ENCODE measurements around the gene DNAJC19. TPM values are rescaled to one million over a fixed set of nuclear protein-coding genes. Genes with fewer than 3 reads are reported as not detected.
"Not testable (repeated sequence)": the region's sequence is repeated elsewhere in the genome, so short reads cannot be mapped to it uniquely, and the experiment has no call there.

The DNAJC19 gene
- total RNA-seq, 1 experiment from 2014 or later = 82.0 TPM

- Histone ChIP-seq H2BK20ac (ENCODE audit: low read depth, low read length, poor library complexity, severe bottlenecking) (no peak overlapping the region), H3K9ac (ENCODE audit: extremely low read depth, insufficient read length, low read length) (no peak overlapping the region), H3K23ac (ENCODE audit: insufficient read length, low read depth, low read length) (peak overlapping the region; percentile 40), H3K79me1 (ENCODE audit: insufficient read depth, low read depth, low read length, poor library complexity, severe bottlenecking) (no peaks in the 10 kb centered on the region), H3K23me2 (ENCODE audit: insufficient read length, low read depth, low read length, poor library complexity, severe bottlenecking) (no peaks in the 10 kb centered on the region), H2BK5ac (ENCODE audit: insufficient read length, low read length) (no peak overlapping the region), H3K14ac (ENCODE audit: insufficient read depth, low read length) (no peak overlapping the region), H3K4me1 (ENCODE audit: insufficient read depth, low read length) (no peaks in the 10 kb centered on the region), H2BK15ac (ENCODE audit: low read depth, low read length) (no peak overlapping the region), H3K9me3 (ENCODE audit: control insufficient read depth, low read depth, low read length) (no peaks in the 10 kb centered on the region), H3K56ac (ENCODE audit: insufficient read length, low read depth, low read length) (no peak overlapping the region), H3K4ac (ENCODE audit: low read depth, low read length) (no peak overlapping the region), H3T11ph (ENCODE audit: low read length) (no peak overlapping the region), H4K8ac (replicated peaks; ENCODE audit: insufficient read length, low read depth, low read length) (no peak overlapping the region), H4K91ac (ENCODE audit: insufficient read length, low read depth, low read length) (no peak overlapping the region), H3K4me2 (ENCODE audit: insufficient read depth, insufficient read length, low read length) (no peak overlapping the region), H3K18ac (ENCODE audit: insufficient read length, low read depth, low read length) (no peak overlapping the region), H4K20me1 (ENCODE audit: control insufficient read depth, insufficient read depth, insufficient read length) (no peaks in the 10 kb centered on the region), H2AFZ (ENCODE audit: low read length) (no peak overlapping the region), H3K79me2 (ENCODE audit: insufficient read depth, low read length) (no peaks in the 10 kb centered on the region), H2AK5ac (ENCODE audit: insufficient read length, low read length) (no peak overlapping the region), H2BK120ac (ENCODE audit: low read depth, low read length, poor library complexity, severe bottlenecking) (no peak overlapping the region), H4K5ac (ENCODE audit: insufficient read length, low read depth, low read length) (no peak overlapping the region), H3K27ac (ENCODE audit: insufficient read length, low read depth, low read length) (no peak overlapping the region), H2BK12ac (ENCODE audit: insufficient read length, low read depth, low read length) (no peak overlapping the region), H3K27me3 (ENCODE audit: insufficient read depth, low read length) (no peaks in the 10 kb centered on the region)
- no peak for DNase-seq
- TF ChIP-seq, protein P1, sequence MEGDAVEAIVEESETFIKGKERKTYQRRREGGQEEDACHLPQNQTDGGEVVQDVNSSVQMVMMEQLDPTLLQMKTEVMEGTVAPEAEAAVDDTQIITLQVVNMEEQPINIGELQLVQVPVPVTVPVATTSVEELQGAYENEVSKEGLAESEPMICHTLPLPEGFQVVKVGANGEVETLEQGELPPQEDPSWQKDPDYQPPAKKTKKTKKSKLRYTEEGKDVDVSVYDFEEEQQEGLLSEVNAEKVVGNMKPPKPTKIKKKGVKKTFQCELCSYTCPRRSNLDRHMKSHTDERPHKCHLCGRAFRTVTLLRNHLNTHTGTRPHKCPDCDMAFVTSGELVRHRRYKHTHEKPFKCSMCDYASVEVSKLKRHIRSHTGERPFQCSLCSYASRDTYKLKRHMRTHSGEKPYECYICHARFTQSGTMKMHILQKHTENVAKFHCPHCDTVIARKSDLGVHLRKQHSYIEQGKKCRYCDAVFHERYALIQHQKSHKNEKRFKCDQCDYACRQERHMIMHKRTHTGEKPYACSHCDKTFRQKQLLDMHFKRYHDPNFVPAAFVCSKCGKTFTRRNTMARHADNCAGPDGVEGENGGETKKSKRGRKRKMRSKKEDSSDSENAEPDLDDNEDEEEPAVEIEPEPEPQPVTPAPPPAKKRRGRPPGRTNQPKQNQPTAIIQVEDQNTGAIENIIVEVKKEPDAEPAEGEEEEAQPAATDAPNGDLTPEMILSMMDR (conservative IDR thresholded peaks at IDR 0.05) = no peak
- no CpG with 5 or more reads among the region's 2 CpGs for WGBS (ENCODE audit: extremely low coverage, insufficient read length, low lambda C conversion rate)
- Mint-ChIP-seq H3K27ac (no peak overlapping the region; a peak in 1 of 7 replicates), H3K9me3 (no peaks in the 10 kb centered on the region), H3K4me3 (peak overlapping the region in 1 of 2 experiments; percentile 21; a peak in 1 of 5 replicates), H3K27me3 (ENCODE audit: low read depth) (no peaks in the 10 kb centered on the region), H3K4me1 (peaks cover 3 to 6% of the 10 kb centered on the region in 2 experiments), H3K36me3 (ENCODE audit: insufficient read depth in 1 of 3, low read depth in 3 of 3) (peaks cover 6 to 34% (median 28%) of the 10 kb centered on the region in 3 experiments; a peak in 6 of 7 replicates)
These were observed 2.2 kb downstream of the DNAJC19 start for GRCh38 chr3:180987344-180987743.

DNA sequence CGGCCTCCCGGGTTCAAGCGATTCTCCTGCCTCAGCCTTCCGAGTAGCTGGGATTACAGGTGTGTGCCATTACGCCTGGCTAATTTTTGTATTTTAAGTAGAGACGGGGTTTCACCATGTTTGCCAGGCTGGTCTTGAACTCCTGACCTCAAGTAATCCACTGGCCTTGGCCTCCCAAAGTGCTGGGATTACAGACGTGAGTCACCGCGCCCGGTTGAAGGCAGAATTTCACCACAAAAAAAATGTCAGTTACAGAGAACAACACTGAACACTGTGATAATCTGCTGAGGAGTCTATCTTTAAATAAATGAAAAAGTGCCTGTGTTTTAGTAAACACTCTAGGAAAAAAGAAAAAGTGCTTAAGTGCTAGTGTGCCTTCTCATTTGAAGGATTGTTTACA, 3.2 kb downstream of the DNAJC19 start:
- H2BK120ac ChIP-seq (ENCODE audit: low read depth, low read length, poor library complexity, severe bottlenecking); H3K79me1 ChIP-seq (ENCODE audit: insufficient read depth, low read depth, low read length, poor library complexity, severe bottlenecking); H3K4me3 Mint-ChIP-seq; H3K79me2 ChIP-seq (ENCODE audit: insufficient read depth, low read length); H3K56ac ChIP-seq (ENCODE audit: insufficient read length, low read depth, low read length); H2BK5ac ChIP-seq (ENCODE audit: insufficient read length, low read length); H4K91ac ChIP-seq (ENCODE audit: insufficient read length, low read depth, low read length); H4K8ac ChIP-seq (replicated peaks; ENCODE audit: insufficient read length, low read depth, low read length); H2BK20ac ChIP-seq (ENCODE audit: low read depth, low read length, poor library complexity, severe bottlenecking); H2BK12ac ChIP-seq (ENCODE audit: insufficient read length, low read depth, low read length); H3K27me3 ChIP-seq (ENCODE audit: insufficient read depth, low read length); H3K4me2 ChIP-seq (ENCODE audit: insufficient read depth, insufficient read length, low read length); H3K14ac ChIP-seq (ENCODE audit: insufficient read depth, low read length); H3K18ac ChIP-seq (ENCODE audit: insufficient read length, low read depth, low read length); H3K4ac ChIP-seq (ENCODE audit: low read depth, low read length); H4K5ac ChIP-seq (ENCODE audit: insufficient read length, low read depth, low read length); H3K4me1 Mint-ChIP-seq; H3K27ac ChIP-seq (ENCODE audit: insufficient read length, low read depth, low read length); H2BK15ac ChIP-seq (ENCODE audit: low read depth, low read length); H3T11ph ChIP-seq (ENCODE audit: low read length); DNase-seq; H3K9me3 Mint-ChIP-seq; H3K27ac Mint-ChIP-seq; H3K23me2 ChIP-seq (ENCODE audit: insufficient read length, low read depth, low read length, poor library complexity, severe bottlenecking); H3K23ac ChIP-seq (ENCODE audit: insufficient read length, low read depth, low read length); H4K20me1 ChIP-seq (ENCODE audit: control insufficient read depth, insufficient read depth, insufficient read length); H2AFZ ChIP-seq (ENCODE audit: low read length); H3K9me3 ChIP-seq (ENCODE audit: control insufficient read depth, low read depth, low read length); H3K9ac ChIP-seq (ENCODE audit: extremely low read depth, insufficient read length, low read length); H3K4me1 ChIP-seq (ENCODE audit: insufficient read depth, low read length); H3K27me3 Mint-ChIP-seq (ENCODE audit: low read depth); H2AK5ac ChIP-seq (ENCODE audit: insufficient read length, low read length): not testable (repeated sequence)
- no CpG with 5 or more reads among the region's 10 CpGs for WGBS (ENCODE audit: extremely low coverage, insufficient read length, low lambda C conversion rate)
- peaks cover 6 to 34% (median 28%) of the 10 kb centered on the region in 3 experiments; a peak in 6 of 7 replicates for H3K36me3 Mint-ChIP-seq (ENCODE audit: insufficient read depth in 1 of 3, low read depth in 3 of 3)
